SW480 (cell line): ENCODE results near the gene TLL2.

Experiments used
- DNase-seq: peaks from one replicate; pipeline ENCODE4 v3.0.0-alpha.2; 2016; ENCODE audit warnings: low spot score

The TLL2 gene

DNA sequence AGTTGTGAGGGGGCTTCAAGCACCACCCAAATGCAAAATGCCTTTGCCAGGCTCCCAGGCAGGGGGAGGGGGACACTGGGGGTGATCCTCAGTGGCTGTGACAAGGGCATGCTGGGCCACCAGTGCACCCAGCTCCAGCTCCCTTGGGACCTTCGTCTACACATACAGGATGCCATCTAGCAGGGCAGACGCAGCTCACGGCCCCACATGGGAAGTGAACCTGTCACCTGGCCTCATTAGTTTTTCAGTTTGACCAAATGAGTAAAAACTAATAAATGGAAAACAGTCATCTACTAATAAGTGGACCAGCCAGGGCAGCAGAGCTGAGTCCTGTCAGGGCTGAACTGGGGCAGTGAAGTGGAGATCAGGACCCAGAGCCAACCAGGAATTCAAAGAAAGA is 50.2 kb downstream of the TLL2 start:
- no peak for DNase-seq

DNA sequence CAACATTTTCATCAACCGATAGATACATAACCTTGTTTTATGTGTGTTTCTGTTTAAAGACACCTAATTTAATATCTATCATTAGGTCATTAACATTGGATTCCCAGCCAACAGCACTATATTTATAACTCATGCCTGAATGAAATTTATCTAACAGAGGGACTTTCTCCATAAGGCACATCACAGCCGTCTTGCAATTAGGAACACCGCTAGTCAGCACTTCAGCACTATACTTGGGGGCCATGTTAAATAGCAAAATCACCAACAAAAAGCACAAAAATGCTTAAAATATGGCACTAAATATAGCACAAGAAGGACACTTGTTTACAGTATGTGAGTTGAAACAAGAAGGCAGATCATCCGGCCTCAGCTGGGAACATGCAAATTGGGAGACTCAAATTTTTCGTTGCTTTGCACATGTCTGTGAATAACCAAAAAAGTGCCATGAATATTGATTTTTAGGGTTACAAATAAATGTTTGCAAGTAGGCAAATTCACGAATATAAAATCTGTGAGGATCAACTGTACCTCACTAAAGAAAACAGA is 51.0 kb downstream of the TLL2 start:
- no peak for DNase-seq

DNA sequence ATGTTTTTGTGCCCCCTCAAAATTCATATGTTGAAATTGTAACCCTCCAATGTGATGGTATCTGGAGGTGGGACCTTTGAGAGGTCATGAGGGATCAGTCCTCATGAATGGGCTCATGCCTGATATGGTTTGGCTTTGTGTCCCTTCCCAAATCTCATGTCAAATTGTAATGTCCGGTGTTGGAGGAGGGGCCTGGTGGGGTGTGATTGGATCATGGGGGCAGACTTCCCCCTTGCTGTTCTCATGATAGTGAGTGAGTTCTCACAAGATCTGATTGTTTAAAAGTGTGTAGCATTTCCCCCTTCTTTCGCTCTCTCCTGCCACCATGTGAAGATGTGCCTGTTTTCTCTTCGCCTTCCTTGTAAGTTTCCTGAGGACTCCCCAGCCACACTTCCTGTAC is 53.4 kb downstream of the TLL2 start:
- no peak for DNase-seq

DNA sequence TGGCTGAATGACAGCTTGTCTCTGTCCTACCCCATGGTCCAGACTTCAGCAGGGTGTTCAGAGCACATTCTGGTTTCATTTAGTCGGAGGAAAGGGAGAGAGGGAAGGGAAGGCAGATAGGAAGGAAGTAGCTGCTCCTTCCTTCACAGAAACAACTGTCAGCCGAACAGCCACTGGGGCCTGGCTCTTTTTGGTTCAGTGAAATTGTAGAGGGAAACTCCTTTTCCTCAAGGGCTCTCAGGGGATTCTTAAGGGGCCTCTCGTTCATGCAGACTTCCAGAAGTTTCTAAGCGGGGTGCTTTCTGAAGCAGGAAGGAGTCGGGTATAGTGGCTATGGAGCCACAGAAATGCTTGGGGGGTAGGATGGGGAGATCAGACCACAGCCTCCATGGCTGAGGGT is 56.4 kb downstream of the TLL2 start:
- DNase-seq = no peak

DNA sequence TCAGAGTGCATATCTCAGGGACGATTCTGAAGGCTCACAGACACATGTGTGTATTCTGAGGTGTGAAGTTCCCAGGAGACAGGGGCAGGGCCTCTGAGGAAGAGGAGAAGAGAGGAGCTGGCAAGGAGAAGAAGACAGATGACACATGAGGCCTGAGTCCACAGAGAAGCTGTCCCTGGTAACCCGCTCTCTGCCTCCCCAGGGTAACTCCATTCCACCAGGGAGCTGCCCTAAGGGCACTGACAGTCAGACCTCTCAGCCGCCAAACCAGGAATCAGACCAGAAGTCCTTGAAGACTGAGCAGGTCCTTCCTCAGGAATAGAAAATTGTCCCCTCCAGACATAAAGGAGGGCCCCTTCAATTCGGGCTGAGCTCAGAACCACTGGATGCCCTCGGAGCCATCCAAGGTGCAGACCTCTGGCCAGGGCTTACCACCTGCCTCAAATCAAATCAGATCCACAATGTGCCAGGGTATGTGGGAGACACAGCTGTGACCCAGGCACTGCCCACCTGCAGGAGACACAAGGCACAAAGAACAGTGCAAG is 57.4 kb downstream of the TLL2 start:
- no peak for DNase-seq

DNA sequence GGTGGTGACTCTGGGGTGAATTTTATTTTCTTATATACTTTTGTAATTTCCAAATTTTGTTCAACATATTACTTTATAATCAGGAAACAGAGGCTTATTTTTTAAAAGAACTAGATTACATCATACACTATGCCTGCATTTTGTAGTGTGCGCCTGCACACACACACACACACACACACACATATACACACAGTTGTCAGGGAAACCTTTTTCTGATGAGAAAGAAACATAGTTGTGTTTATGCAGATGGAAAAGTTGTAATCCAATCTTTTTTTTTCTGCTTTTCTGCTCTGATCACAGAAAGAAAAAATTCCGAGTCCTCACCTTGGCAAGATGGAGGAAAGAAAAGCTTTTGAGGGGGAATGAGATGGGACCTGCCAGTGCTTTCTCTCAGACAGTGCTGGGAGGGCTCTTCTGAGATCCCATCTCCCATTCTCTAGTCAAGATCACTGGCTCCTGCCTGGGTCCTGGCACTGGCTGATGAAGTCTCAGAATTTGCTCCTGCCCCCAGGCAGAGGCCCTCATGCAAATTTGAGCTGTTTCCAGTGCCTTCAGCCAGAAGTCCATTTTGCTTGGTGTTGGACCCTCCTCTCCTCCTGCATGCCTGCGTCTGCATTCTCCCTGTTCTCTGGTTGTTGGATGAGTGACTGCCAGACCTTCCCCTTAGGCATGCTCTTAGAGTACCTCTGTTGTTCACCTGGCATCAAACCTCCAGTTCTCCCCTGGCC is 59.7 kb downstream of the TLL2 start:
- no peak for DNase-seq

DNA sequence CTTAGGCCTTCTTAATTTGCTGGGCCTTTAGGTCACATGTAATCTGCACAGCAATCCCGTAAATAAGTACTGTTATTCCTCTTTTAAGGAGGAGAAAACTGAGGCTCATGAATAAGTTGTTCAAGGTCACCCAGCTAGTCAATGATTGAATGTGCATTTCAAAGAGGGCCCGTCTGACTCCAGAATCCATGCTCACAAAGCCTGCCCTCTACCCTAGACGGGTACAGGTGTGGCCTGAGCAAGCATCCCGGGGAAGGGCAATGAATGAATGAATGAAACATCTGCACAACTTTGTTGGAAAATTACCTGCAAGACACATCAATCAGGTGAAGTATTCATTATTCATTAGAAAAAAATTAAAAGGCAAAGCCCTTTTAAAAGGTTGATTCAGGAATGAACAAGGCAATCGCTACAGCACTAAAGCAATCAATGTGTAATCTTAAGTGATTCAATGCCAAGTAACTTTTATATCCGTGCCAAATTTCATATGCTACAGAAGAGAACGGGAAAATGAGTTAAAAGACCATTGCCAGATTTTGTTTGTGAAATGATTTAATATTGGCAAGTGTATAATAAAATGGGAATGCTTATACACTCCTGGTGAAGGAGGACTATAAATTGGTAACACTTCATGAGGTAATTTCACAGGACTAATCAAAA is 61.1 kb downstream of the TLL2 start:
- no peak for DNase-seq

DNA sequence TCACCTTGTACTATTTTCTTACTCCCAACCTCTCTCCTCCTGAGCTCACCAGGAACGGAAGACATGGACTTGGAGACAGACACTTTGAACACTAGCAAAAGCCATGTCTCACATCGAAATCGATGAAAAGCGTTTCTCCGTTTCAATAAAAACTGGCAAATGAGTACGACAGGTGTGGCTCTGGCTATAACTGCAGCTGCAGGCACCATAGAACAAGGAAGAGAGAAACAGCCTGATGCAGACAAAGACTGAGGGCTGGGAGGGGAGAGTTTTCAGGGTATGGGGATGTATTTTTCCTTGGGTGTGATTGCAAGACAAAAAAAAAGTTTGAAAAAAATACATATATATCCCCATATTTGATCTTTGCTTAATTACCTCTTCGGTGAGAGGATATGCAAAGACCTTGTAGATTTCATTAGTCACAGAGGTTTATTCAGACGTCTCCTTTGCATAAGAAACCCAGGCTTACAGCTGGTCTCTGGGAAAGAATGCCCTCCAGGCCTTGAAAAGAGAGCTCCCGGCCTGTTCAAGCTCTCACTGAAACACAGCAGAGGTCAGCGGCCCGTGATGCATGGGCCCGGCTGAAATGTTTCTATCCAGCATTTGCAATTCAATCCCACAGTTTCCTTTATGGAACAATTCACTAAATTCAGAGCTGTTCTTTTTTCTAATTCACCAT is 63.1 kb downstream of the TLL2 start:
- no peak for DNase-seq

DNA sequence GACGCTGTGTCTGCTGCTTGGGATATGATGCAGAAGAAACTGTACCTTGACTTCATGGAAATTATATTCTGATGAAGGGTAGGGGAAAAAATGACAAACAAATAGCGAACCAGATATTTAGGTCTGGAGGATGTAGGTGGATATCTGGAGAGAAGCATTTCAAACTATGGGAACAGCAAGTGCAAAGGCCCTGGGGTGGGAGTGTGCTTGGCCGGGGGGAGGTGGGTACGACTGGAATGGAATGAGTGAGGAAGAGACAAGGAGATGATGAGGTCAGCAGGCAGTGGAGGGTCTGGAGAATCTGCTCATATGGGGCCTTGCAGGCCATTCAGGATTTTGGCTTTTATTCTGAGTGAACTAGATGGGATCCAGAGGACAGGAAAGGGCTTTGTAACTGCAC is 65.2 kb downstream of the TLL2 start:
- no peak for DNase-seq

DNA sequence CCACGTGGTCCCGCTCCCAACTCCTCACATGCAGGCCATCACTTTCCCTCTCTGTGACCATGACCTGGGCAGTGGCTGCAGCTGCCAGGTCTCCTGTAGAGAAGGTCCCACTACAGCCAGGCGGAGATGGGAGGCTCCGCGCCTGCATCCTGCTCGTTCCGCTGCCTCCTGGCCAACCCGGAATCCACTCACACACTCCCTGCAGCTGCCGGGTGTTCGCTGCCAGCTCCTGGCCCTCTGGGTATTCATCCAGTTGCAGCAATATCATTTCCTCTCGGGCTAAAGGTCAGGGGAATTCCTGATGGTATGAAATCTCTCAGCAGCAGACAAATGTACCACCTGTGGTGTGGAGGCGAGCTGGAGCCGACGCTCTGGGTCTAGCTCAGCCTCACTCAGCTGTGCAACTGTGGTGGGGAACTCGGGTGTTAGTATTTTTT is 65.7 kb downstream of the TLL2 start:
- no peak for DNase-seq

DNA sequence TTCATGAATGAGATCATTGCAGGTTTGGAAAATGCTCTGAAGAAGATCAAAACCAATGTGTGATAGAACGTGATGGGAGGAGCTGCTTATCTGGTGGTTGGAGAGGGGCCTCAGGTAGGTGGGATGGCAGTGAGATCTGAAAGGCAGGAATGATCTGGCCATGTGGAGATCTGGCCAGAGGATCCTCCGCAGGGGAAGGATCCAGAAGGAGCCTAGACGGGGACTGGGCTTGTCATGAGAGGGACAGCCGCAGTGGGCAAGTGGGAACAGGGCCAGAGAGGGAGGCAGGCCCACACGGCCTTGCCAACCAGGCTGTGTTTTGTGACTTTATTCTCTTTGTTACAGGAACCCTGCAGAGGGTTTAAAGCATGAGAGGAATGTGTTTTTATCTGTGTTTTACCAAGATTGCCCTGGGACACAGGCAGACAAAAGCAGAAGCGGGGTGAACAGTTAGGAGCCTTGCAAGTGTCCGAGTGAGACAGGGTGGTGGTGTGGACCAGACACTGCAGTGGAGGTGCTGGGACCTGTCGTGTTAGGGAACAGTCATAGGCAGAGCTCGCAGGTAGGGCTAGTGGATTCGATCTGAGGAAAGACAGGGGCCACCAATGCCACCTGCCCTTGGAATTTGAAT is 66.6 kb downstream of the TLL2 start:
- no peak for DNase-seq

DNA sequence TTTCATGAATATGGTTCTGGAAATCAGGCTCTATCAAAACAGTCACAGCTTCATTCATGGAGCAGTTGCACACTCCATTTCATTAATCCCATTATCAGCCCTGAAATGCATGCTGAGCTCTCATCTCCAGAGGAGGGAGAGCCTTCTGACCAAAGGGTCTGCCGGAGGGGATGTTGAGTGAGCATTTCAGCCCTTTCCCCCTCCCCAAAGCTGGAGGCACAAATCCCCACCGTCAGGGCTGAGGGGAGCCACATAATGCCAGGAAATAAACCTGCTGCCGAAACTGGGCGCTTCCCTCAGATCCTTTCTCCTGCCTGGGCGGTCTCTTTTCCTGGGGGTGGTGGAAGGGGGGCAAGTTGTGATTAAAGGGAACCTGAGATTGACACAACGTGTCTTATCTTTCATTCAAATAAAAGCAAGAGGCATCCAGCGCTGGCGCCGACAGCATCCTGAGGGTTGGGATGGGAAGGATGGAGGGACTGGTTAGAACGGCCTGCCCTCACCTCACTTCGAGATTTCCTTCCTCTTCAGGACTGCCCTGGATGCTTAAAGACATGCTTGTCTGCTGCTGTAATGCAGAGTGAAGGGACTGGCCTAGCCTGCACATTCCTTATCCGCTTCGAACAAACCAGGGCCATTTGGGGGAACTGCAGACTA is 71.6 kb downstream of the TLL2 start:
- no peak for DNase-seq

DNA sequence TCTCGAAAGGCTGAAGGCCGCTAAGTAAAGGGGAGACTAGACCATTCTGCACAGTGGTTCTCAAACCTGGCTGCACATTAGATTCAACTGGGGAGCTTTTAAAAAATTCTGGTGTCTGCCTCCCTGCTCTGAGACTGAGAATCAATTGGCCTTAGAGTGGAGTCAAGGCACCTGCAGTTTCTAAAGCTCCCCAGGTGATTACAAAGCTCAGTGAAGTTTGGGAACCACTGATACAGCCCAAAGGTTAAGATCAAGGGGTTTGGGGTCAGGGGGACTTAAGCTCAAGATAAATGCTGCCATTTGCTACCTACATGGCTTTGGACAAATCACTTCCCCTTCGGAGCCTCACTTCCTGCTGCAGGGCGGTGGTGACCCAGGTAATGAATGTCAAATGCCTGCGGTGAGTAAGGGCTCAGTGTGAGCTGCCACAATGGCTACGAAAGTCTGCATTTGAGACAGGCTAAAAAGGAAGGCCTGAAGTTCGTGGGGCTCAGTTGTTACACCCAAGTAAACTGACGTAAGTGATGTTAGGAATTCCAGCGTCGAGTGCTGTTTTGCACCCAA is 72.3 kb downstream of the TLL2 start:
- no peak for DNase-seq

DNA sequence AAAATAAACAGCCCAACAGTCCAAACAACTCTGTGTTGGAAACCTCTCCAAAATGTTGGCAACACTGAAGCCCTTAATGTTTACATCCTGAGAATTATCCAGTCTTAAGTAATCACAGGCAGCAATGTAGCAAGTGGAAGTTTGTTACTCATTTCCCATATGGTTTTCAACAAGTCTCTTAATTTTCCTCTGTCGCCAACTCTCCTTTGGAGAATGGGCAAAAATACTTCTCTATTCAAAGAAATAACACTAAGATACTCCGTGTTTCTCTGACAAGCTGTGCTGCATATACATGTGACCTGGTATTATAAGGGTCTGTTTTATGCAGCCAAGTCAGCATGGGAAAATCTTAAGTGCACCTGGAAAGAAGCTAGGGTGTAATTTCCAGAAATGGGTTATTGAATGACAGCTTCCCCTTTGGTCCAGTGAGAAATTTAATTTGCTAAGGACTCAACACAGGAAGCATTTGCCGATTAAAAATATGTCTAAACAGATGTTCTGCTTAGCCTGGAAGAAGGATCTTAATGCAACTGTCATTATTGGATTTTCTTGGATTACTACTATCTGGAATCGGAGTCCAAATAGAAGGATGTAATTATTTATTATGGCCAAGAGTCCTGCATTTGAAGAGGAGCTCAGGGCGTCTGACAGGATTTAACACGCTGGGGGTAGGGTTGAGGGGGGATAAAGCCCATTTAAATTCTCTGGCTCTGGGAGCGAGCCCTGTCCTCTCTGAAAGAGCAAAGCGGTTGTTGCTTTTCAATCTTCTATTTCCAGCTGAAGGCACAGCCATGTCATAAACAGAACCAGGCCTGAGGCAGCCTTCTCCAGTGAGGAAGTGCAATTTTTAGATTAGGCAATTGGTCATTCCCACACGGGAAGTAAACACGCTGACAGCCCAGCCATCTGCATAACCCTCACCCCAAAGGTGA is 73.1 kb downstream of the TLL2 start:
- DNase-seq = no peak

DNA sequence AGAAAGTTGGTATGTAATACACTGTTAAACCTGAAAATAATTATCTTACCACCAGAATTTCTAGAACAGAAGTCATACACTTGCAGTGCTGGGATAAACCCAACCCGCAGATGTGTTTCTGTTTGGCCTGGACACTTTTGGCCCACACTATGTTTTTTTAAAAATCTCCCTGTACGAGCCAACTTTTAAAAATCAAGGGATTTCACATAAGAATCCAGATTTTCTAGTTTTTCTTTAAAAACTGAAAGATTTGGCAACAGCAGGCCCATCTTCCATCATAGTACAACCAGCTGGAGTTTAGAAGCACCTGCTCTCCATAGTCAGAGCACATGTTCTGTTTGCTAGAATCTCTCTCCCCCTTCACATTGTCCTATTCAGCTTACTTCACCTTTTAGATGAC is 74.0 kb downstream of the TLL2 start:
- no peak for DNase-seq

DNA sequence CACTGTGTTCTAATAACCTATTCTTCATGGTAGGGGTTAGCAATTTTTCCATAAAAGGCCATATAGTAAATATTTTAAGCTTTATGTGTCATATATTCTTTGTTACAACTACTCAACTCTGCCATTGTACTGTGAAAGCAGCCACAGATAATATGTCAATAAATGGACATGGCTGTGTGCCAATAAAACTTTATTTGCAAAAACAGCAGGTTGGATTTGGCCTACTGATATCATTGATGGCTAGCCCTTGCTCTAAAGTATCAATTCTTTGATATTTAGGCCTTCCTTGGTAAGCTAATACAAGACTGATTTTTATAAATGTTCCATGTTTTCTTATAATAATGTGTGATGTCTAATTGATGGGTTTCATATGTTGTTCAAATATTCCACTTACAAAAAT is 77.7 kb downstream of the TLL2 start:
- DNase-seq = no peak

DNA sequence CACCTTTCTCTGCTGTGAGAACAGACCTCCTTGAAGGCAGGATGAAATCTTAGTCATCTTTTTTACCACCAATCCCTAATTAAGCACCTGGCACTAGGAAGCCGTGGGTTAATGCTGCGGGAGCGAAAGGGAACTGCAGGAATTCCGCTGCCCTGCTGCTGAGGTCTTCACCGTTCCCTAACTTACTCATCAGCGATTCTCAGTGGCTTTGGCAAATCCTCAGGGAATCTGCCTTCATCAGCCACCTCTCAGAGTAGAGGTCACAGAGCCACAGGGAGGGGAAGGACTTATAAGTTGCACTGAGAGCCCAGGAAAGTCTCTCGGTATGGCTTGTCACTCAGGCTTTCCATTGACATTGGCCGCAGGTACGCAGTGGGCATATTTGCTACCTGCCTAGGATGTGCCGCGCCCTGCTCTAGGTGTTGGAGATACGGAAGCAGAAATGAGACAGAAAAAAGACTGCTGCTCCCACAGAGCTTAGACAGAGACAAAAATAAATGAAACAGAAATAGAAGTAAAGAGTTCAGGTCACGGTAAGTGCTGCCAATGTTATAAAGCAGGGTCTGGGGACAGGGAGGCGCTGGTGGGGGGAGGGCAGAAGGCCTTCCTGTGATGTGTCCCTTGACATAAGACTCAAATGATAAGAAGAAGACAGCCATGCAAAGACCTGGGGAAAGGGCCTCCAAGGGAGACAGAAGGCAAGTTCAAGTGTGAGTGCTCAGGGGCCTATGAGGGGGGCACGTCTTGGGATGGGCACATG is 82.3 kb downstream of the TLL2 start:
- DNase-seq = no peak

DNA sequence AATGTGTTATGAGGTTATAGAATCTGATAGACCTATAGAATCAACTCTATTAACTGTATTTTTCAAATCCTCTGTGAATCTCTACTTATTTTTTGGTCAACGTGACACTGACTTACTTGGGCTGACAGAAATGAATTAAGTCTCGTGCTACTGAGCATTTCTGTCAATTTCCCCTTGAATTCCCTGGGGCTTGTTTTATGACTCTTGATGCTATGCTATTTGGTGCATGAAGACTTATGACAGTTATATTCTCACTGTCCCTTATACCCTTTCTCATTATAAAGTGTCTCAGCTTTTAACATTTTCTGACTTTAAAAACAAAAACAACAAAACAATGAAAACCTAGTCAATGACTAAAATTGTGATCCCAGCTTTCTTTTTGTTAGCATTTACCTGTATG is 86.4 kb downstream of the TLL2 start:
- DNase-seq = no peak

DNA sequence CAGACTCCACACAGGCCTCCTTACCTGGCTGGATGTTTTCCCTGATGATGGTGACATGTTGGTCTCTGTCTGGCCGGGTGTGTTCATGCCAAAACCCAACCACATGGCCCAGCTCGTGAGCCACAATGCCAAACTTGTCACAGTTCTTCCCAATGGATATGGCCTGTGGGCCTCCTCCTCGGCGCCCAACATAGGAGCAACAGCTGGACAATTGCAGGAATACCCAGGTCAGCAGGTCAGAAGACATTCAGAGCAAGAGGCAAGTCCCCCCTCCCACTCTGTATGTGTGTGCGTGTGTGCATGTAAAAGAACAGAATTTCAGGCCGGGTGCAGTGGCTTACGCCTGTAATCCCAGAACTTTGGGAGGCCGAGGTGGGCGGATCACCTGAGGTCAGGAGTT is 91.2 kb downstream of the TLL2 start:
- DNase-seq = no peak

DNA sequence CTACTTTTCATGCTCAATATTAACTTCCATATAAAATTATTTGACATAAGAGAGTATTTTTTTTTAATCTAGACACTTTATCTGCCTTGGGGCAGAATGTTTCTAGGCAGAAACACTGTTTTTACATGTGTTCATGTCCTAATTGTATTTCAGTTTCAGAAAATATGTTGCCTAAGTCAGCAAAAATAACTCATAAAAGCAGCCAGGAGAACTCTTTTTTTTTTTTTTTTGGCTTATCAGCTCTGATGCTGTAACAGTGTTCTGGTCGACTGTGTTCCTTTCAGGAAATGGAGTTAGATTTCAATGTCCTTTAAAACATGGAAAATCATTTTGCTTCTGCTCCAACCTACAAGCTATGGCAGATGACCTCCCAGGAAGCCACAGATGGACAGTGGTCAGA is 91.7 kb downstream of the TLL2 start:
- DNase-seq = no peak
